A673 (cell line): Measurements from ENCODE around the gene SP5.

Source experiments
- CTCF ChIP-seq: fragments of 300-800, 200-600 bp; sonication (generic); conservative IDR thresholded peaks from 2 replicates; pipeline ENCODE4 v1.5.1; 2017; ENCODE audit warnings: low read depth, mild to moderate bottlenecking, antibody characterized with exemption, low read length, moderate library complexity, mixed read lengths
- EZH2 ChIP-seq: fragments of 200-600 bp; sonication (generic); IDR thresholded peaks from 2 replicates; pipeline ENCODE4 v1.6.1; 2017; ENCODE audit warnings: borderline replicate concordance, low read depth, mild to moderate bottlenecking, mixed read lengths, antibody characterized with exemption, low read length; ENCODE audit not compliant: poor library complexity, severe bottlenecking

GRCh38 chr2:170764880-170765261 is 49.7 kb downstream of the SP5 start:
- TF ChIP-seq CTCF (no peak), EZH2 (no peak)
